H9 (cell line): ENCODE data around the gene SLC6A19. TPM values are rescaled to one million over a fixed set of nuclear protein-coding genes. Genes with fewer than 3 reads are reported as not detected.

ENCODE experiments used
- DNase-seq: peaks from one replicate; pipeline ENCODE4 v3.0.0-alpha.2; 2017
- H2AFZ ChIP-seq: one replicate; pipeline ENCODE4 v1.6.1; 2013; ENCODE audit warnings: mild to moderate bottlenecking, low read length, control low read depth, moderate library complexity
- H2AK5ac ChIP-seq: 2 replicates; pipeline ENCODE4 v1.6.1; 2013; ENCODE audit warnings: low read length, control low read depth, mixed read lengths; ENCODE audit not compliant: insufficient read length
- H2BK120ac ChIP-seq: one replicate; pipeline ENCODE4 v1.6.1; 2013; ENCODE audit warnings: low read depth, mild to moderate bottlenecking, low read length, control low read depth, inconsistent platforms; ENCODE audit not compliant: poor library complexity, severe bottlenecking
- H2BK12ac ChIP-seq: 2 replicates; pipeline ENCODE4 v1.6.1; 2013; ENCODE audit warnings: low read length, control low read depth, mixed read lengths, low read depth; ENCODE audit not compliant: insufficient read length
- H2BK15ac ChIP-seq: 2 replicates; pipeline ENCODE4 v1.6.1; 2013; ENCODE audit warnings: low read depth, low read length, control low read depth
- H2BK20ac ChIP-seq: one replicate; pipeline ENCODE4 v1.6.1; 2013; ENCODE audit warnings: low read depth, mild to moderate bottlenecking, low read length, control low read depth, inconsistent platforms; ENCODE audit not compliant: poor library complexity, severe bottlenecking
- H2BK5ac ChIP-seq: 2 replicates; pipeline ENCODE4 v1.6.1; 2013; ENCODE audit warnings: low read length, control low read depth, mixed read lengths; ENCODE audit not compliant: insufficient read length
- H3K14ac ChIP-seq: 2 replicates; pipeline ENCODE4 v1.6.1; 2013; ENCODE audit warnings: low read length, control low read depth; ENCODE audit not compliant: insufficient read depth
- H3K18ac ChIP-seq: 2 replicates; pipeline ENCODE4 v1.6.1; 2013; ENCODE audit warnings: low read depth, mild to moderate bottlenecking, mixed read lengths, low read length, control low read depth; ENCODE audit not compliant: insufficient read length
- H3K23ac ChIP-seq: 2 replicates; pipeline ENCODE4 v1.6.1; 2013; ENCODE audit warnings: low read length, control low read depth, mixed read lengths, low read depth; ENCODE audit not compliant: insufficient read length
- H3K23me2 ChIP-seq: 2 replicates; pipeline ENCODE4 v1.6.1; 2013; ENCODE audit warnings: low read depth, mild to moderate bottlenecking, mixed read lengths, low read length, control low read depth; ENCODE audit not compliant: insufficient read length, poor library complexity, severe bottlenecking
- H3K27ac ChIP-seq: 2 replicates; pipeline ENCODE4 v1.5.1; 2013; ENCODE audit warnings: low read length, control low read depth, mixed read lengths, low read depth; ENCODE audit not compliant: insufficient read length
- H3K27me3 ChIP-seq: 2 replicates; pipeline ENCODE4 v1.6.1; 2013; ENCODE audit warnings: low read length, control low read depth, inconsistent platforms; ENCODE audit not compliant: insufficient read depth
- H3K4ac ChIP-seq: 2 replicates; pipeline ENCODE4 v1.6.1; 2013; ENCODE audit warnings: low read depth, mild to moderate bottlenecking, control low read depth, inconsistent platforms, low read length, moderate library complexity
- H3K4me1 ChIP-seq: 2 replicates; pipeline ENCODE4 v1.6.1; 2013; ENCODE audit warnings: low read length, control low read depth, inconsistent platforms; ENCODE audit not compliant: insufficient read depth
- H3K4me2 ChIP-seq: 2 replicates; pipeline ENCODE4 v1.6.1; 2013; ENCODE audit warnings: low read length, control low read depth, mixed read lengths; ENCODE audit not compliant: insufficient read length, insufficient read depth
- H3K56ac ChIP-seq: 2 replicates; pipeline ENCODE4 v1.6.1; 2013; ENCODE audit warnings: low read depth, mild to moderate bottlenecking, mixed read lengths, low read length, control low read depth; ENCODE audit not compliant: insufficient read length
- H3K79me1 ChIP-seq: 2 replicates; pipeline ENCODE4 v1.6.1; 2013; ENCODE audit warnings: low read depth, mild to moderate bottlenecking, moderate library complexity, low read length, control low read depth, inconsistent platforms; ENCODE audit not compliant: insufficient read depth, poor library complexity, severe bottlenecking
- H3K79me2 ChIP-seq: 2 replicates; pipeline ENCODE4 v1.6.1; 2013; ENCODE audit warnings: low read length, control low read depth, inconsistent platforms; ENCODE audit not compliant: insufficient read depth
- H3K9ac ChIP-seq: 2 replicates; pipeline ENCODE4 v1.6.1; 2013; ENCODE audit warnings: low read length, control low read depth, mixed read lengths; ENCODE audit not compliant: insufficient read length; ENCODE audit errors: extremely low read depth
- H3K9me3 ChIP-seq: one replicate; pipeline ENCODE4 v1.6.1; 2013; ENCODE audit warnings: low read depth, low read length, inconsistent platforms; ENCODE audit not compliant: control insufficient read depth
- H3T11ph ChIP-seq: one replicate; pipeline ENCODE4 v1.6.1; 2013; ENCODE audit warnings: mild to moderate bottlenecking, low read length, control low read depth, inconsistent platforms
- H4K20me1 ChIP-seq: one replicate; pipeline ENCODE4 v1.6.1; 2013; ENCODE audit not compliant: control insufficient read depth, insufficient read length, insufficient read depth
- H4K5ac ChIP-seq: 2 replicates; pipeline ENCODE4 v1.6.1; 2013; ENCODE audit warnings: low read depth, mild to moderate bottlenecking, mixed read lengths, low read length, control low read depth; ENCODE audit not compliant: insufficient read length
- H4K8ac ChIP-seq: replicated peaks from 2 replicates; pipeline ENCODE4 v1.6.1; 2013; ENCODE audit warnings: low read length, control low read depth, mixed read lengths, low read depth; ENCODE audit not compliant: insufficient read length
- H4K91ac ChIP-seq: 2 replicates; pipeline ENCODE4 v1.6.1; 2013; ENCODE audit warnings: low read depth, mild to moderate bottlenecking, moderate library complexity, mixed read lengths, low read length, control low read depth; ENCODE audit not compliant: insufficient read length
- H3K27ac Mint-ChIP-seq, 3 experiments: 2 replicates in 2 of 3; 3 replicates in 1 of 3; pipeline ENCODE4 v1.8.0; 2020 to 2021; ENCODE audit warnings: mixed read lengths in 3 of 3, mild to moderate bottlenecking in 1 of 3, moderate library complexity in 1 of 3
- H3K27me3 Mint-ChIP-seq: 2 replicates; pipeline ENCODE4 v1.8.0; 2021; ENCODE audit warnings: low read depth, mild to moderate bottlenecking, moderate library complexity, mixed read lengths
- H3K36me3 Mint-ChIP-seq, 3 experiments: 2 replicates in 2 of 3; 3 replicates in 1 of 3; pipeline ENCODE4 v1.8.0; 2020 to 2021; ENCODE audit warnings: low read depth in 3 of 3, mixed read lengths in 3 of 3; ENCODE audit not compliant: insufficient read depth in 1 of 3
- H3K4me1 Mint-ChIP-seq, 2 experiments: 2 replicates each; pipeline ENCODE4 v1.8.0; 2020; ENCODE audit warnings: mixed read lengths in 2 of 2
- H3K4me3 Mint-ChIP-seq, 2 experiments: 2 replicates in 1 of 2; 3 replicates in 1 of 2; pipeline ENCODE4 v1.8.0; 2020 to 2021; ENCODE audit warnings: mild to moderate bottlenecking in 2 of 2, mixed read lengths in 2 of 2, moderate library complexity in 1 of 2
- H3K9me3 Mint-ChIP-seq, 2 experiments: 2 replicates in 1 of 2; 3 replicates in 1 of 2; pipeline ENCODE4 v1.8.0; 2020; ENCODE audit warnings: mild to moderate bottlenecking in 2 of 2, mixed read lengths in 2 of 2, moderate library complexity in 1 of 2
- CTCF ChIP-seq: fragments of 200-600 bp; sonication (generic); conservative IDR thresholded peaks from 3 replicates; pipeline ENCODE4 v1.8.0; 2021; ENCODE audit warnings: antibody characterized with exemption, mild to moderate bottlenecking
- WGBS: extraction: QIAGEN DNeasy Blood & Tissue Kit; methylation state at CpG from one replicate; pipeline ENCODE4 v1.1.7; 2013; ENCODE audit warnings: missing lambda C conversion rate, low lambda C conversion rate, mixed read lengths; ENCODE audit not compliant: insufficient read length; ENCODE audit errors: extremely low coverage; 5-methylcytosine and 5-hydroxymethylcytosine counted together
- total RNA-seq: library from RNA; stranded (reverse); gene quantifications from 2 replicates; pipeline ENCODE4 v1.2.1, GENCODE V29; 2021

Gene SLC6A19
- total RNA-seq, 1 experiment from 2014 or later = not detected

- H4K91ac ChIP-seq = no peak overlapping the region
- no peaks in the 10 kb centered on the region for H4K20me1 ChIP-seq
- Mint-ChIP-seq H3K27me3 (peaks cover 1% of the 10 kb centered on the region; the same call in 1 of the 2 replicates), H3K27ac (peak overlapping the region in 2 of 3 experiments; percentile 44 to 70; a peak in 1 of 7 replicates), H3K9me3 (no peaks in the 10 kb centered on the region), H3K4me3 (no peak overlapping the region), H3K36me3 (peaks cover 20 to 40% (median 32%) of the 10 kb centered on the region in 3 experiments; a peak in 6 of 7 replicates), H3K4me1 (no peaks in the 10 kb centered on the region)
- H3K23me2 ChIP-seq = no peaks in the 10 kb centered on the region
- H2BK5ac ChIP-seq = no peak overlapping the region
- no peak overlapping the region for H3K56ac ChIP-seq
- no peak overlapping the region for H2BK20ac ChIP-seq
- H4K5ac ChIP-seq = no peak overlapping the region
- WGBS = no CpG with 5 or more reads among the region's 22 CpGs
- no peak overlapping the region for H3K14ac ChIP-seq
- H3K79me2 ChIP-seq = peaks cover 2% of the 10 kb centered on the region; the same call in 1 of the 2 replicates
- H3K4me2 ChIP-seq = no peak overlapping the region
- H3K23ac ChIP-seq = no peak overlapping the region
- H3K9ac ChIP-seq = no peak overlapping the region
- no peaks in the 10 kb centered on the region for H3K79me1 ChIP-seq
- DNase-seq = no peak
- H3K4me1 ChIP-seq = no peaks in the 10 kb centered on the region
- no peak overlapping the region for H3T11ph ChIP-seq
- H2AFZ ChIP-seq = no peak overlapping the region
- H4K8ac ChIP-seq = no peak overlapping the region
- no peaks in the 10 kb centered on the region for H3K27me3 ChIP-seq
- H2BK15ac ChIP-seq = no peak overlapping the region
- no peak overlapping the region for H3K18ac ChIP-seq
- no peak overlapping the region for H3K27ac ChIP-seq
- no peak overlapping the region for H2AK5ac ChIP-seq
- TF ChIP-seq CTCF = no peak
- no peak overlapping the region for H2BK12ac ChIP-seq
- no peak overlapping the region for H3K4ac ChIP-seq
- no peak overlapping the region for H2BK120ac ChIP-seq
- H3K9me3 ChIP-seq = no peaks in the 10 kb centered on the region
Measured at GRCh38 chr5:1270426-1270825, 69.0 kb downstream of the SLC6A19 start.
